ENCODE results near the gene WIPF3.

GRCh38 chr7:29853072-29853471 lies 46.8 kb downstream of the WIPF3 start:
- no peak for TF ChIP-seq CTCF (IDR thresholded peaks at IDR 0.05)
- TF ChIP-seq POLR2A (IDR thresholded peaks at IDR 0.05), result no peak

Measured in right lobe of liver (tissue), 4 donors.